Measurements from ENCODE around the gene LCLAT1. TPM values are rescaled to one million over a fixed set of nuclear protein-coding genes. Genes with fewer than 3 reads are reported as not detected.

LCLAT1 gene
- total RNA-seq, 2 experiments from 2014 or later: 8.3 to 10.2 TPM

DNA sequence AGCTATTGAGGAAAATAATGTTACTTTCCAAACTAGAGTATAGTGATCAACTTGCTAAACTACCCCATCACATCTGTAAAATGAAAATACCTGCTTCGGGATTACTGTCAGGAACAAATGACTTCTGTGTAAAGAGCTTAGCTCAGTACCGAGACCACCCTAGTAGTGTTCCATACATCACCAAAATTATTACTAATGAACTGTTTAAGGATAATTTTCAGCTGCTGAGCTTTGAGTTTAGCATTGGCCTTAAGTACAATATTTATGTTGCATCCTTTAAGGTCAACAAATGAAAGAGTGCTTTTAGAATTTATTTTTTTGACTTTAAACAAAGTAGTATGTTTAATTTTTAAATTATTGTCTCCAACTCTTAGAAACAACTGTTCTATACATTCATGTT lies 144.1 kb downstream of the LCLAT1 start:
- H3K4me3 ChIP-seq (ENCODE audit: low read length): no peak overlapping the region
- H3K27me3 ChIP-seq (ENCODE audit: control insufficient read depth in 1 of 2, insufficient read depth in 2 of 2, low read length in 2 of 2): no peaks in the 10 kb centered on the region
- POLR2A ChIA-PET: no interaction called here
- ATAC-seq (ENCODE audit: poor library complexity): no peak
- H3K4me3 Mint-ChIP-seq: no peak overlapping the region
- peaks cover 42% of the 10 kb centered on the region for H3K36me3 Mint-ChIP-seq (ENCODE audit: low read depth)
- TF ChIP-seq, protein P1, sequence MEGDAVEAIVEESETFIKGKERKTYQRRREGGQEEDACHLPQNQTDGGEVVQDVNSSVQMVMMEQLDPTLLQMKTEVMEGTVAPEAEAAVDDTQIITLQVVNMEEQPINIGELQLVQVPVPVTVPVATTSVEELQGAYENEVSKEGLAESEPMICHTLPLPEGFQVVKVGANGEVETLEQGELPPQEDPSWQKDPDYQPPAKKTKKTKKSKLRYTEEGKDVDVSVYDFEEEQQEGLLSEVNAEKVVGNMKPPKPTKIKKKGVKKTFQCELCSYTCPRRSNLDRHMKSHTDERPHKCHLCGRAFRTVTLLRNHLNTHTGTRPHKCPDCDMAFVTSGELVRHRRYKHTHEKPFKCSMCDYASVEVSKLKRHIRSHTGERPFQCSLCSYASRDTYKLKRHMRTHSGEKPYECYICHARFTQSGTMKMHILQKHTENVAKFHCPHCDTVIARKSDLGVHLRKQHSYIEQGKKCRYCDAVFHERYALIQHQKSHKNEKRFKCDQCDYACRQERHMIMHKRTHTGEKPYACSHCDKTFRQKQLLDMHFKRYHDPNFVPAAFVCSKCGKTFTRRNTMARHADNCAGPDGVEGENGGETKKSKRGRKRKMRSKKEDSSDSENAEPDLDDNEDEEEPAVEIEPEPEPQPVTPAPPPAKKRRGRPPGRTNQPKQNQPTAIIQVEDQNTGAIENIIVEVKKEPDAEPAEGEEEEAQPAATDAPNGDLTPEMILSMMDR (IDR thresholded peaks at IDR 0.05): no peak
- H3K9me3 Mint-ChIP-seq: no peaks in the 10 kb centered on the region
- H3K27me3 Mint-ChIP-seq: no peaks in the 10 kb centered on the region
- intact Hi-C loops (cut with DNase I, micrococcal nuclease): no loop called here
- H3K36me3 ChIP-seq (ENCODE audit: insufficient read depth, low read length): no peaks in the 10 kb centered on the region
- CTCF ChIA-PET: no interaction called here
- H3K4me1 Mint-ChIP-seq (ENCODE audit: low read depth): no peaks in the 10 kb centered on the region
- no peak overlapping the region for H3K27ac ChIP-seq (ENCODE audit: low read depth in 1 of 2, low read length in 2 of 2)
- no peak for DNase-seq
- H3K4me1 ChIP-seq (ENCODE audit: insufficient read depth, low read length): no peaks in the 10 kb centered on the region
- H3K9me3 ChIP-seq (ENCODE audit: control insufficient read depth in 1 of 2, insufficient read depth in 1 of 2, low read length in 2 of 2): no peaks in the 10 kb centered on the region
- no peak overlapping the region for H3K27ac Mint-ChIP-seq

DNA sequence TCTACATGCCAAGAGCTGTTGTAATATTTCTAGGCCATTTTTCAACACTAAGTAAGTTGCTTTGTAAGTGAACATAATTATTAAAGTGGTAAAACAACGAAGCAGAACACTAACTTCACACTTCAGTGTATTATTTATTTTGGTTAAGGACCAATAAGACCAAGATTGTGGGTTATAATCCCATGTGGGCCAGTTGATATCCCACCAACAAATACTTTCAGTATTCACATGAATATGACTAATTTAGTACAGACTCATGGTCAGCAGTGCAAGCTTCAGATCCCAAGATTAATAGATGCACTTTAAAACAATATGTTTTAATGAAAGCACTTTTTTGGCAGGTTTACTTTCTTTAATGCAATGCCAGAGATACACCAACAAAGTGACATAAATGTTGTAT lies 154.3 kb downstream of the LCLAT1 start:
- peaks cover 68% of the 10 kb centered on the region for H3K36me3 Mint-ChIP-seq (ENCODE audit: low read depth)
- CTCF ChIA-PET: no interaction called here
- DNase-seq (no peak), ATAC-seq (ENCODE audit: poor library complexity) (no peak)
- no peaks in the 10 kb centered on the region for H3K27me3 Mint-ChIP-seq
- no peak overlapping the region for H3K4me3 Mint-ChIP-seq
- TF ChIP-seq, protein P1 (IDR thresholded peaks at IDR 0.05): no peak
- H3K27ac ChIP-seq (ENCODE audit: low read depth in 1 of 2, low read length in 2 of 2): no peak overlapping the region
- peaks cover 5% of the 10 kb centered on the region for H3K36me3 ChIP-seq (ENCODE audit: insufficient read depth, low read length)
- H3K4me3 ChIP-seq (ENCODE audit: low read length): no peak overlapping the region
- intact Hi-C loops (cut with DNase I, micrococcal nuclease): no loop called here
- H3K4me1 ChIP-seq (ENCODE audit: insufficient read depth, low read length): no peaks in the 10 kb centered on the region
- no peaks in the 10 kb centered on the region for H3K4me1 Mint-ChIP-seq (ENCODE audit: low read depth)
- no peaks in the 10 kb centered on the region for H3K27me3 ChIP-seq (ENCODE audit: control insufficient read depth in 1 of 2, insufficient read depth in 2 of 2, low read length in 2 of 2)
- peaks cover 0 to 5% of the 10 kb centered on the region in 2 experiments for H3K9me3 ChIP-seq (ENCODE audit: control insufficient read depth in 1 of 2, insufficient read depth in 1 of 2, low read length in 2 of 2)
- H3K9me3 Mint-ChIP-seq: peaks cover 6% of the 10 kb centered on the region
- no peak overlapping the region for H3K27ac Mint-ChIP-seq
- POLR2A ChIA-PET: no interaction called here

DNA sequence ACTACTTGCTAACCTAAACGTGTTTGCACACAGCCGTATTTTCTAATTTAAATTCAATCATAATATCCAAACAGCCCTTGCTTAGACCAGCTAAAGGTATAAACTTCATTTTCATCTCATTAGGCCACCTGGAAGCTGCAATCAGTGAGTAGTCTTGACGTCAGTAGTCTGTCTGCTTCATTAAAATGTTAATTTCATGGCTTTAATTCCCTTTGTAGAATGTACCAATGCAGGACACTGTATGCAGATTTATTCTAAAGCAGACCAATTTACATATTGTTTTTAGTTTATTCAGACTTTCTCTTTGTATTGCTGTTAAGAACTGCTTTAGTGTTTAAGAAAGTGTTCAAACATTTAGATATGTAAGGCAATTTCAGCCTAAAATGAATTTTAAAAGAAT lies 158.2 kb downstream of the LCLAT1 start:
- TF ChIP-seq, protein P1 (IDR thresholded peaks at IDR 0.05): no peak
- POLR2A ChIA-PET: no interaction called here
- intact Hi-C loops (cut with DNase I, micrococcal nuclease): no loop called here

More for the DNA sequence above, 158.2 kb downstream of the LCLAT1 start:
- H3K4me1 Mint-ChIP-seq (ENCODE audit: low read depth): no peaks in the 10 kb centered on the region
- H3K36me3 Mint-ChIP-seq (ENCODE audit: low read depth): peaks cover 37% of the 10 kb centered on the region
- H3K9me3 Mint-ChIP-seq: no peaks in the 10 kb centered on the region
- H3K9me3 ChIP-seq (ENCODE audit: control insufficient read depth in 1 of 2, insufficient read depth in 1 of 2, low read length in 2 of 2): no peaks in the 10 kb centered on the region
- H3K27me3 Mint-ChIP-seq: no peaks in the 10 kb centered on the region
- CTCF ChIA-PET: no interaction called here
- H3K4me1 ChIP-seq (ENCODE audit: insufficient read depth, low read length): no peaks in the 10 kb centered on the region
- no peak overlapping the region for H3K4me3 ChIP-seq (ENCODE audit: low read length)
- H3K36me3 ChIP-seq (ENCODE audit: insufficient read depth, low read length): no peaks in the 10 kb centered on the region
- no peaks in the 10 kb centered on the region for H3K27me3 ChIP-seq (ENCODE audit: control insufficient read depth in 1 of 2, insufficient read depth in 2 of 2, low read length in 2 of 2)
- ATAC-seq (ENCODE audit: poor library complexity) (no peak), DNase-seq (no peak)
- H3K4me3 Mint-ChIP-seq: no peak overlapping the region
- no peak overlapping the region for H3K27ac ChIP-seq (ENCODE audit: low read depth in 1 of 2, low read length in 2 of 2)
- no peak overlapping the region for H3K27ac Mint-ChIP-seq

All from CD4-positive, alpha-beta T cell (primary cell).